ENCODE results near the gene C5.

The C5 gene

DNA sequence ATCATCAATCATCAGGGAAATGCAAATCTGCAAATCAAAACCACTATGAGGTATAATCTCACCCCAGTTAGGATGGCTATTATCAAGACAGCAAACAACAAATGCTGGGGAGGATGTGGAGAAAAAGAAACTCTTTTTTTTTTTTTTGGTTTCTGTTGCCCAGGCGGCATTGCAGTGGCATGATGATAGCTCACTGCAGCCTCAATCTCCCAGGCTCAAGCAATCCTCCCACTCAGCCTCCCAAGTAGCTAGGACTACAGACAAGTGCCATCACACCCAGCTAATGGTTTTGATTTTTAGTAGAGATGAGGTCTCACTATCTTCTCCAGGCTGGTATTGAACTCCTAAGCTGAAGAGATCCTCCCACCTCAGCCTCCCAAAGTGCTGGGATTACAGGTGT lies 19.3 kb upstream of the C5 start:
- no peak overlapping the region for H3K4ac ChIP-seq (ENCODE audit: low read depth, low read length)
- no peaks in the 10 kb centered on the region for H3K36me3 ChIP-seq (ENCODE audit: control insufficient read depth in 1 of 2, insufficient read depth in 2 of 2, low read length in 2 of 2)
- no peak overlapping the region for H3K18ac ChIP-seq (ENCODE audit: low read length)
- H4K12ac ChIP-seq (ENCODE audit: low read depth, low read length), result no peak overlapping the region
- H3K4me2 ChIP-seq (ENCODE audit: low read length), result no peak overlapping the region
- H3K79me2 ChIP-seq (ENCODE audit: control insufficient read depth, insufficient read depth, low read length, poor library complexity), result peaks cover 2% of the 10 kb centered on the region
- H4K91ac ChIP-seq (ENCODE audit: low read depth, low read length), result no peak overlapping the region
- no peak overlapping the region for H2BK120ac ChIP-seq (ENCODE audit: insufficient read depth, low read length, poor library complexity)
- H2AFZ ChIP-seq (ENCODE audit: insufficient read depth, low read length, poor library complexity), result no peak overlapping the region
- H3K27ac ChIP-seq (ENCODE audit: low read depth, low read length), result no peak overlapping the region
- H3K14ac ChIP-seq (ENCODE audit: low read length), result no peak overlapping the region
- DNase-seq, result no peak
- H3K27me3 ChIP-seq (ENCODE audit: insufficient read depth, low read length), result no peaks in the 10 kb centered on the region
- H3K4me3 ChIP-seq (ENCODE audit: low read depth, low read length), result no peak overlapping the region
- H3K23ac ChIP-seq (ENCODE audit: low read length), result no peak overlapping the region
- WGBS (ENCODE audit: extremely low coverage, insufficient coverage, insufficient read length), result no CpG with 5 or more reads among the region's 1 CpG
- H2BK12ac ChIP-seq (ENCODE audit: low read length), result no peak overlapping the region
- H2AK5ac ChIP-seq (ENCODE audit: low read length), result no peak overlapping the region
- peaks cover 5% of the 10 kb centered on the region in 2 experiments for H3K4me1 ChIP-seq (ENCODE audit: control insufficient read depth in 1 of 2, insufficient read depth in 2 of 2, low read length in 2 of 2)
- no peak overlapping the region for H2BK5ac ChIP-seq (ENCODE audit: low read depth, low read length, poor library complexity)
- peaks cover under 1% of the 10 kb centered on the region for H3K79me1 ChIP-seq (ENCODE audit: low read length)
- H4K8ac ChIP-seq (ENCODE audit: low read depth, low read length), result no peak overlapping the region
- no peaks in the 10 kb centered on the region for H3K9me3 ChIP-seq (ENCODE audit: insufficient read depth, low read depth, low read length)
- no peak overlapping the region for H3K9ac ChIP-seq (ENCODE audit: low read length)

DNA sequence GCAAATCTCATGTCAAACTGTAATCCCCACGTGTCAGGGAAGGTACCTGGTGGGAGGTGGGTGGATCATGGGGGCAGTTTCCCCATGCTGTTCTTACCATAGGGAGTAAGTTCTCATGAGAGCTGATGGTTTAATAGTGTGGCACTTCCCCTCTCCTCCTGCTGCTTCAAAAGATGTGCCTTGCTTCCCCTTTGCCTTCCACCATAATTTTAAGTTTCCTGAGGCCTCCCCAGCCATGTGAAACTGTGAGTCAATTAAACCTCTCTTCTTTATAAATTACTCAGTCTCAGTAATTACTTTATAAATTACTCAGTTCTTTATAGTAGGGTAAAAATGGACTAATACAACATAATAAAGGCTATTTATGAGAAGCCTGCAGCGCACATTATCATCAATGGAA lies 17.6 kb upstream of the C5 start:
- Histone ChIP-seq H3K9ac (ENCODE audit: low read length) (peak overlapping the region; percentile 47), H2BK12ac (ENCODE audit: low read length) (no peak overlapping the region), H3K14ac (ENCODE audit: low read length) (no peak overlapping the region), H3K27me3 (ENCODE audit: insufficient read depth, low read length) (no peaks in the 10 kb centered on the region), H3K23ac (ENCODE audit: low read length) (no peak overlapping the region), H3K27ac (ENCODE audit: low read depth, low read length) (no peak overlapping the region), H2BK120ac (ENCODE audit: insufficient read depth, low read length, poor library complexity) (no peak overlapping the region), H3K9me3 (ENCODE audit: insufficient read depth, low read depth, low read length) (no peaks in the 10 kb centered on the region), H2AFZ (ENCODE audit: insufficient read depth, low read length, poor library complexity) (no peak overlapping the region), H3K4me2 (ENCODE audit: low read length) (no peak overlapping the region), H3K4ac (ENCODE audit: low read depth, low read length) (no peak overlapping the region), H3K4me3 (ENCODE audit: low read depth, low read length) (no peak overlapping the region), H3K18ac (ENCODE audit: low read length) (no peak overlapping the region), H3K79me2 (ENCODE audit: control insufficient read depth, insufficient read depth, low read length, poor library complexity) (no peaks in the 10 kb centered on the region), H3K4me1 (ENCODE audit: control insufficient read depth in 1 of 2, insufficient read depth in 2 of 2, low read length in 2 of 2) (no peaks in the 10 kb centered on the region), H2BK5ac (ENCODE audit: low read depth, low read length, poor library complexity) (no peak overlapping the region), H2AK5ac (ENCODE audit: low read length) (no peak overlapping the region), H4K91ac (ENCODE audit: low read depth, low read length) (no peak overlapping the region), H3K79me1 (ENCODE audit: low read length) (no peaks in the 10 kb centered on the region), H4K8ac (ENCODE audit: low read depth, low read length) (no peak overlapping the region), H3K36me3 (ENCODE audit: control insufficient read depth in 1 of 2, insufficient read depth in 2 of 2, low read length in 2 of 2) (no peaks in the 10 kb centered on the region), H4K12ac (ENCODE audit: low read depth, low read length) (no peak overlapping the region)
- no peak for DNase-seq
- WGBS (ENCODE audit: extremely low coverage, insufficient coverage, insufficient read length), result no CpG with 5 or more reads among the region's 2 CpGs

DNA sequence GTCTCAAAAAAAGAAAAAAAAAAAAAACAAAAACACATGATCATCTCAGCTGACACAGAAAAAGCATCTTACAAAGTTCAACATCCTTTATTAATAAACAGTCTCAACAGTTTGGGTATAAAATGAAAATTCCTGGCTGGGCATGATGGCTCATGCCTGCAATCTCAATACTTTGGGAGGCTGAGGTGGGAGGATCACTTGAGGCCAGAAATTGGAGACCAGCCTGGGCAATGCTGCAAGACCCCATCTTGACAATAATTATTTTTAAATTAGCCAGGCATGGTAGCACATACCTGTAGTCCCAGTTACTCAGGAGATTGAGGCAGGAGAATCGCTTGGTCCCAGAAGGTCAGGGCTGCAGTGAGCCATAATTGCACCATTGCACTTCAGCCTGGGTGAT lies 16.8 kb upstream of the C5 start:
- Histone ChIP-seq H3K36me3 (ENCODE audit: control insufficient read depth in 1 of 2, insufficient read depth in 2 of 2, low read length in 2 of 2) (no peaks in the 10 kb centered on the region), H4K91ac (ENCODE audit: low read depth, low read length) (no peak overlapping the region), H3K9ac (ENCODE audit: low read length) (no peak overlapping the region), H3K27ac (ENCODE audit: low read depth, low read length) (no peak overlapping the region), H3K23ac (ENCODE audit: low read length) (no peak overlapping the region), H3K79me2 (ENCODE audit: control insufficient read depth, insufficient read depth, low read length, poor library complexity) (no peaks in the 10 kb centered on the region), H3K27me3 (ENCODE audit: insufficient read depth, low read length) (no peaks in the 10 kb centered on the region), H3K4ac (ENCODE audit: low read depth, low read length) (no peak overlapping the region), H3K9me3 (ENCODE audit: insufficient read depth, low read depth, low read length) (no peaks in the 10 kb centered on the region), H2AFZ (ENCODE audit: insufficient read depth, low read length, poor library complexity) (no peak overlapping the region), H3K4me3 (ENCODE audit: low read depth, low read length) (no peak overlapping the region), H3K14ac (ENCODE audit: low read length) (no peak overlapping the region), H2AK5ac (ENCODE audit: low read length) (no peak overlapping the region), H4K12ac (ENCODE audit: low read depth, low read length) (no peak overlapping the region), H2BK120ac (ENCODE audit: insufficient read depth, low read length, poor library complexity) (no peak overlapping the region), H2BK12ac (ENCODE audit: low read length) (no peak overlapping the region), H2BK5ac (ENCODE audit: low read depth, low read length, poor library complexity) (no peak overlapping the region), H3K4me2 (ENCODE audit: low read length) (no peak overlapping the region), H3K4me1 (ENCODE audit: control insufficient read depth in 1 of 2, insufficient read depth in 2 of 2, low read length in 2 of 2) (no peaks in the 10 kb centered on the region), H3K79me1 (ENCODE audit: low read length) (no peaks in the 10 kb centered on the region), H3K18ac (ENCODE audit: low read length) (no peak overlapping the region), H4K8ac (ENCODE audit: low read depth, low read length) (no peak overlapping the region)
- no peak for DNase-seq
- no CpG with 5 or more reads among the region's 1 CpG for WGBS (ENCODE audit: extremely low coverage, insufficient coverage, insufficient read length)

DNA sequence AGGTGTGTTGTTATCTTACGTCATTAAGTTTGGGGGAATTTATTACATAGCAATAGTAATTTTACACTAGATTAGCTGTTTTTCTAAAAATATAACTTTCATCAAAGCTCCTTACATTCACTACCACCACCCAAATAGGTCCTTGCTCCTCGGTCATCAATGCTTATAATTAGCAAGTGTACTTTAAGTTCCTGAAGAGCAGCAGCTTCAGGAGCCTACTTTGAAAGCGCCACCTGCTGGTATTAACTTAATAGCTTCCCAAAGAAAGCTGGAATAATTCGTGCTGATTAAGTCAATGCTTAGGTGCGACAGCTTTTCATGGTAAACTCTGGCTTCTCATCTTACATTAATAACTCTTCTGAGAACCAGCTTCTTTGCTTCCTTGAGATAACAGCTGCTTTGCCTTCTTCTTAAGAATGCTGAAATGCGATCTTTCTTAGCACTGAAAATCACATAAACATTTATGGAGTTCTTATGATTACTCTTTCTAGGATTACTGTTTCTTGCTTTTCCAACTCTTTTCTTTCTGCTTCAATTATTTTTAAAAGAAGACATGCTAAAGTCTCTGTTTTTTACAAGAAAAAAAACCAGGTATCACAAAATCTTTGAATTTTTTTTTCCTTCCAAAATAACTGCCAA lies 10.0 kb upstream of the C5 start:
- no CpG with 5 or more reads among the region's 6 CpGs for WGBS (ENCODE audit: extremely low coverage, insufficient coverage, insufficient read length)
- no peak overlapping the region for H3K18ac ChIP-seq (ENCODE audit: low read length)

More for the DNA sequence above, 10.0 kb upstream of the C5 start:
- Histone ChIP-seq H2BK120ac (ENCODE audit: insufficient read depth, low read length, poor library complexity) (no peak overlapping the region), H3K79me1 (ENCODE audit: low read length) (no peaks in the 10 kb centered on the region), H3K4me1 (ENCODE audit: control insufficient read depth in 1 of 2, insufficient read depth in 2 of 2, low read length in 2 of 2) (no peaks in the 10 kb centered on the region), H2AFZ (ENCODE audit: insufficient read depth, low read length, poor library complexity) (no peak overlapping the region), H3K9me3 (ENCODE audit: insufficient read depth, low read depth, low read length) (no peaks in the 10 kb centered on the region), H3K4me3 (ENCODE audit: low read depth, low read length) (no peak overlapping the region), H3K36me3 (ENCODE audit: control insufficient read depth in 1 of 2, insufficient read depth in 2 of 2, low read length in 2 of 2) (peaks cover 0 to 1% of the 10 kb centered on the region in 2 experiments), H3K4ac (ENCODE audit: low read depth, low read length) (no peak overlapping the region), H2BK12ac (ENCODE audit: low read length) (no peak overlapping the region), H3K27ac (ENCODE audit: low read depth, low read length) (no peak overlapping the region), H2BK5ac (ENCODE audit: low read depth, low read length, poor library complexity) (no peak overlapping the region), H3K4me2 (ENCODE audit: low read length) (no peak overlapping the region), H4K91ac (ENCODE audit: low read depth, low read length) (no peak overlapping the region), H3K27me3 (ENCODE audit: insufficient read depth, low read length) (no peaks in the 10 kb centered on the region), H3K9ac (ENCODE audit: low read length) (no peak overlapping the region), H3K79me2 (ENCODE audit: control insufficient read depth, insufficient read depth, low read length, poor library complexity) (no peaks in the 10 kb centered on the region), H3K23ac (ENCODE audit: low read length) (no peak overlapping the region), H3K14ac (ENCODE audit: low read length) (no peak overlapping the region), H2AK5ac (ENCODE audit: low read length) (no peak overlapping the region), H4K12ac (ENCODE audit: low read depth, low read length) (no peak overlapping the region), H4K8ac (ENCODE audit: low read depth, low read length) (no peak overlapping the region)
- peak; percentile 63 to 89 for DNase-seq

Measured in trophoblast cell (in vitro differentiated cells and primary cell).